ENCODE results near the gene TEAD4.

GRCh38 chr12:3040026-3040656 is 80.9 kb downstream of the TEAD4 start:
- no peak for TF ChIP-seq EZH2phosphoT487 (IDR thresholded peaks at IDR 0.05; ENCODE audit: low read depth, severe bottlenecking, unreplicated experiment)
- TF ChIP-seq, protein P1, sequence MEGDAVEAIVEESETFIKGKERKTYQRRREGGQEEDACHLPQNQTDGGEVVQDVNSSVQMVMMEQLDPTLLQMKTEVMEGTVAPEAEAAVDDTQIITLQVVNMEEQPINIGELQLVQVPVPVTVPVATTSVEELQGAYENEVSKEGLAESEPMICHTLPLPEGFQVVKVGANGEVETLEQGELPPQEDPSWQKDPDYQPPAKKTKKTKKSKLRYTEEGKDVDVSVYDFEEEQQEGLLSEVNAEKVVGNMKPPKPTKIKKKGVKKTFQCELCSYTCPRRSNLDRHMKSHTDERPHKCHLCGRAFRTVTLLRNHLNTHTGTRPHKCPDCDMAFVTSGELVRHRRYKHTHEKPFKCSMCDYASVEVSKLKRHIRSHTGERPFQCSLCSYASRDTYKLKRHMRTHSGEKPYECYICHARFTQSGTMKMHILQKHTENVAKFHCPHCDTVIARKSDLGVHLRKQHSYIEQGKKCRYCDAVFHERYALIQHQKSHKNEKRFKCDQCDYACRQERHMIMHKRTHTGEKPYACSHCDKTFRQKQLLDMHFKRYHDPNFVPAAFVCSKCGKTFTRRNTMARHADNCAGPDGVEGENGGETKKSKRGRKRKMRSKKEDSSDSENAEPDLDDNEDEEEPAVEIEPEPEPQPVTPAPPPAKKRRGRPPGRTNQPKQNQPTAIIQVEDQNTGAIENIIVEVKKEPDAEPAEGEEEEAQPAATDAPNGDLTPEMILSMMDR (IDR thresholded peaks at IDR 0.05; ENCODE audit: poor library complexity) = no peak

Measured in hepatocyte (in vitro differentiated cells).